ENCODE results near the gene DPCD.

Gene DPCD

GRCh38 chr10:101617824-101618568 lies 29.9 kb downstream of the DPCD start:
- intact Hi-C loops (cut with DNase I; ENCODE audit: low total_unique reads), result no loop called here

GRCh38 chr10:101618871-101619270 lies 30.8 kb downstream of the DPCD start:
- DNase-seq, result no peak

More at GRCh38 chr10:101617824-101618568, 29.9 kb downstream of the DPCD start:
- Histone ChIP-seq H3K4me1 (peaks cover 0 to 4% (median 0%) of the 10 kb centered on the region in 4 donors), H3K9me3 (no peaks in the 10 kb centered on the region), H3K4me3 (no peak overlapping the region), H3K27ac (no peak overlapping the region), H3K36me3 (peaks cover 0 to 74% (median 9%) of the 10 kb centered on the region in 3 donors), H3K27me3 (no peaks in the 10 kb centered on the region)
- no peak for DNase-seq
- TF ChIP-seq CTCF (IDR thresholded peaks at IDR 0.05), result no peak

GRCh38 chr10:101619983-101620382 lies 31.9 kb downstream of the DPCD start:
- TF ChIP-seq CTCF (IDR thresholded peaks at IDR 0.05), result no peak
- H3K9me3 ChIP-seq, result no peaks in the 10 kb centered on the region
- no peak overlapping the region for H3K27ac ChIP-seq
- intact Hi-C loops (cut with DNase I; ENCODE audit: low total_unique reads), result no loop called here
- peaks cover 5 to 81% (median 17%) of the 10 kb centered on the region in 3 donors for H3K36me3 ChIP-seq
- H3K4me1 ChIP-seq, result peaks cover 0 to 4% (median 0%) of the 10 kb centered on the region in 4 donors
- DNase-seq, result no peak
- H3K4me3 ChIP-seq, result no peak overlapping the region
- no peaks in the 10 kb centered on the region for H3K27me3 ChIP-seq

More at GRCh38 chr10:101618871-101619270, 30.8 kb downstream of the DPCD start:
- H3K27ac ChIP-seq, result no peak overlapping the region
- no peaks in the 10 kb centered on the region for H3K9me3 ChIP-seq
- H3K36me3 ChIP-seq, result peaks cover 5 to 74% (median 17%) of the 10 kb centered on the region in 3 donors
- H3K27me3 ChIP-seq, result no peaks in the 10 kb centered on the region
- H3K4me3 ChIP-seq, result no peak overlapping the region
- H3K4me1 ChIP-seq, result peaks cover 0 to 4% (median 0%) of the 10 kb centered on the region in 4 donors
- intact Hi-C loops (cut with DNase I; ENCODE audit: low total_unique reads), result no loop called here
- TF ChIP-seq CTCF (IDR thresholded peaks at IDR 0.05), result no peak

GRCh38 chr10:101623528-101623927 lies 35.4 kb downstream of the DPCD start:
- peaks cover 0 to 10% (median 0%) of the 10 kb centered on the region in 4 donors for H3K4me1 ChIP-seq
- TF ChIP-seq CTCF (IDR thresholded peaks at IDR 0.05), result no peak
- H3K27ac ChIP-seq, result no peak overlapping the region
- intact Hi-C loops (cut with DNase I; ENCODE audit: low total_unique reads), result no loop called here
- no peak overlapping the region for H3K4me3 ChIP-seq
- DNase-seq, result no peak
- H3K36me3 ChIP-seq, result peaks cover 5 to 63% (median 17%) of the 10 kb centered on the region in 3 donors
- no peaks in the 10 kb centered on the region for H3K9me3 ChIP-seq
- no peaks in the 10 kb centered on the region for H3K27me3 ChIP-seq

GRCh38 chr10:101624526-101625102 lies 36.5 kb downstream of the DPCD start:
- Histone ChIP-seq H3K9me3 (no peaks in the 10 kb centered on the region), H3K4me1 (peaks cover 0 to 10% (median 0%) of the 10 kb centered on the region in 4 donors), H3K27ac (no peak overlapping the region), H3K27me3 (no peaks in the 10 kb centered on the region), H3K4me3 (no peak overlapping the region), H3K36me3 (peaks cover 5 to 56% (median 17%) of the 10 kb centered on the region in 3 donors)
- no peak for TF ChIP-seq CTCF (IDR thresholded peaks at IDR 0.05)
- no peak for DNase-seq
- intact Hi-C loops (cut with DNase I; ENCODE audit: low total_unique reads), result no loop called here
